ENCODE data around the gene BEND7. TPM values are rescaled to one million over a fixed set of nuclear protein-coding genes. Genes with fewer than 3 reads are reported as not detected.

The BEND7 gene
- total RNA-seq, 3 donors from 2014 or later = 9.9 to 19.3 (median 17.7) TPM

GRCh38 chr10:13397052-13397451 lies 131.8 kb downstream of the BEND7 start:
- no peak for TF ChIP-seq CTCF (IDR thresholded peaks at IDR 0.05)
- no peak for TF ChIP-seq POLR2AphosphoS5 (IDR thresholded peaks at IDR 0.05)
- TF ChIP-seq POLR2A (IDR thresholded peaks at IDR 0.05) = no peak
- H3K36me3 ChIP-seq = no peaks in the 10 kb centered on the region
- H3K27me3 ChIP-seq = no peaks in the 10 kb centered on the region
- H3K4me3 ChIP-seq = no peak overlapping the region
- no peaks in the 10 kb centered on the region for H3K9me3 ChIP-seq
- intact Hi-C loops (cut with DNase I; ENCODE audit: low total_unique reads) = no loop called here
- H3K27ac ChIP-seq = no peak overlapping the region
- H3K4me1 ChIP-seq = no peaks in the 10 kb centered on the region
- no peak for DNase-seq (ENCODE audit: low spot score in 2 of 2)

GRCh38 chr10:13396369-13396768 lies 132.4 kb downstream of the BEND7 start:
- TF ChIP-seq CTCF (IDR thresholded peaks at IDR 0.05) (no peak), POLR2AphosphoS5 (IDR thresholded peaks at IDR 0.05) (no peak), POLR2A (IDR thresholded peaks at IDR 0.05) (no peak)
- H3K27me3 ChIP-seq = no peaks in the 10 kb centered on the region
- H3K36me3 ChIP-seq = no peaks in the 10 kb centered on the region
- H3K4me1 ChIP-seq = no peaks in the 10 kb centered on the region
- H3K9me3 ChIP-seq = no peaks in the 10 kb centered on the region
- intact Hi-C loops (cut with DNase I; ENCODE audit: low total_unique reads) = no loop called here
- no peak for DNase-seq (ENCODE audit: low spot score in 2 of 2)
- no peak overlapping the region for H3K27ac ChIP-seq
- no peak overlapping the region for H3K4me3 ChIP-seq

GRCh38 chr10:13395540-13395939 lies 133.3 kb downstream of the BEND7 start:
- H3K4me1 ChIP-seq = no peaks in the 10 kb centered on the region
- no peak for DNase-seq (ENCODE audit: low spot score in 2 of 2)
- H3K4me3 ChIP-seq = no peak overlapping the region
- no peaks in the 10 kb centered on the region for H3K9me3 ChIP-seq
- no peaks in the 10 kb centered on the region for H3K36me3 ChIP-seq
- H3K27me3 ChIP-seq = no peaks in the 10 kb centered on the region
- intact Hi-C loops (cut with DNase I; ENCODE audit: low total_unique reads) = no loop called here
- TF ChIP-seq POLR2A (IDR thresholded peaks at IDR 0.05) (no peak), CTCF (IDR thresholded peaks at IDR 0.05) (no peak), POLR2AphosphoS5 (IDR thresholded peaks at IDR 0.05) (no peak)
- no peak overlapping the region for H3K27ac ChIP-seq

GRCh38 chr10:13393640-13394039 lies 135.2 kb downstream of the BEND7 start:
- Histone ChIP-seq H3K27me3 (no peaks in the 10 kb centered on the region), H3K4me3 (no peak overlapping the region), H3K27ac (no peak overlapping the region), H3K9me3 (no peaks in the 10 kb centered on the region), H3K36me3 (no peaks in the 10 kb centered on the region), H3K4me1 (no peaks in the 10 kb centered on the region)
- DNase-seq (ENCODE audit: low spot score in 2 of 2) = no peak
- intact Hi-C loops (cut with DNase I; ENCODE audit: low total_unique reads) = loop anchor here (5.0 kb wide), 1 partner anchor 359 kb away; no protein-coding TSS in a partner anchor
- TF ChIP-seq CTCF (IDR thresholded peaks at IDR 0.05) (no peak), POLR2AphosphoS5 (IDR thresholded peaks at IDR 0.05) (no peak), POLR2A (IDR thresholded peaks at IDR 0.05) (no peak)

- H3K4me3 ChIP-seq = no peak overlapping the region
- H3K4me1 ChIP-seq = no peaks in the 10 kb centered on the region
Measured at GRCh38 chr10:13392701-13393100, 136.1 kb downstream of the BEND7 start.

More at GRCh38 chr10:13392701-13393100, 136.1 kb downstream of the BEND7 start:
- intact Hi-C loops (cut with DNase I; ENCODE audit: low total_unique reads) = loop anchor here (5.0 kb wide), 1 partner anchor 360 kb away; no protein-coding TSS in a partner anchor
- Histone ChIP-seq H3K36me3 (no peaks in the 10 kb centered on the region), H3K27ac (no peak overlapping the region), H3K9me3 (no peaks in the 10 kb centered on the region), H3K27me3 (no peaks in the 10 kb centered on the region)
- no peak for DNase-seq (ENCODE audit: low spot score in 2 of 2)
- TF ChIP-seq CTCF (IDR thresholded peaks at IDR 0.05) = no peak
- no peak for TF ChIP-seq POLR2A (IDR thresholded peaks at IDR 0.05)
- TF ChIP-seq POLR2AphosphoS5 (IDR thresholded peaks at IDR 0.05) = no peak

Other genes starting within 250 kb of the BEND7 start
- 10 to 100 TPM; 23.7 to 74.7 (median 26.9) TPM for gene PHYH, start 228.9 kb downstream of the BEND7 start, total RNA-seq
- gene SEPHS1, start 180.7 kb downstream of the BEND7 start, total RNA-seq = 10 to 100 TPM; 33.9 to 53.3 (median 43.6) TPM
- 10 to 100 TPM; 29.6 to 48.6 (median 36.7) TPM for gene PRPF18, start 58.0 kb upstream of the BEND7 start, total RNA-seq